ENCODE measurements around the gene ZNF763.

GRCh38 chr19:11982526-11982925, 17.7 kb downstream of the ZNF763 start:
- TF ChIP-seq PATZ1 (CRISPR knock-in tag; IDR thresholded peaks at IDR 0.05; ENCODE audit: borderline replicate concordance) = no peak
- no peak for TF ChIP-seq RARB (CRISPR knock-in tag; IDR thresholded peaks at IDR 0.05)
- TF ChIP-seq BACH2 (CRISPR knock-in tag; IDR thresholded peaks at IDR 0.05; ENCODE audit: borderline replicate concordance) = no peak
- no peak for TF ChIP-seq ZFP30 (CRISPR knock-in tag; IDR thresholded peaks at IDR 0.05)
- TF ChIP-seq TOX (CRISPR knock-in tag; IDR thresholded peaks at IDR 0.05; ENCODE audit: borderline replicate concordance) = no peak
- no peak for TF ChIP-seq CREB5 (CRISPR knock-in tag; IDR thresholded peaks at IDR 0.05; ENCODE audit: low read depth)
- no peak for TF ChIP-seq TSHZ2 (CRISPR knock-in tag; IDR thresholded peaks at IDR 0.05)

Data from SK-N-SH treated with all-trans-retinoic acid at 6 μM for 48 hours (cell line).